Pancreas (tissue), 10 donors: ENCODE results near the gene ESYT1. TPM values are rescaled to one million over a fixed set of nuclear protein-coding genes. Genes with fewer than 3 reads are reported as not detected.

Experiments used
- ATAC-seq, 4 donors: fragments of 200-7000 bp; cut with Tn5 transposase; one replicate each; pipeline versions ENCODE4 v1.8.0 to v1.9.1; 2020; ENCODE audit warnings: mild to moderate bottlenecking in 4 of 4, moderate library complexity in 4 of 4
- DNase-seq, 6 donors: peaks; one replicate each; pipeline ENCODE4 v3.0.0-alpha.2; 2020
- FAIRE-seq: peaks from 2 replicates; lab custom pipeline; 2012; peaks lifted over from hg19 to GRCh38; lab: Jason Lieb, UNC
- H3K27ac ChIP-seq, 4 donors: fragments of 200-600 bp; sonication (generic); 1 replicate in 3 of 4; 2 replicates in 1 of 4; pipeline versions ENCODE4 v1.5.0 to v1.8.0; 2020
- H3K27me3 ChIP-seq, 4 donors: fragments of 200-600 bp; one replicate each; pipeline ENCODE4 v1.8.0; 2021
- H3K36me3 ChIP-seq, 3 donors: fragments of 200-600 bp; sonication (generic) in 1 of 3; one replicate each; pipeline versions ENCODE4 v1.5.0 to v1.8.0; 2020 to 2021
- H3K4me1 ChIP-seq, 3 donors: fragments of 200-600 bp; one replicate each; pipeline ENCODE4 v1.8.0; 2021
- H3K4me3 ChIP-seq, 4 donors: fragments of 200-600 bp; sonication (generic) in 2 of 4; one replicate each; pipeline versions ENCODE4 v1.5.0 to v1.8.0; 2020 to 2021
- H3K9me3 ChIP-seq, 4 donors: fragments of 200-600 bp; one replicate each; pipeline ENCODE4 v1.8.0; 2021
- WGBS, 2 donors: extraction: QIAGEN DNeasy Blood & Tissue Kit; methylation state at CpG; one replicate each; pipeline ENCODE4 v1.1.7; 2013; 5-methylcytosine and 5-hydroxymethylcytosine counted together
- intact Hi-C, 3 donors: fragments of 100-400 bp; cut with DNase I; formaldehyde crosslinking; loops; one replicate each; pipeline versions ENCODE4 v1.11.1 to v1.14.2; 2022
- polyA plus RNA-seq, 2 donors: library from polyadenylated mRNA; stranded (reverse); fragments of 200-250 nt; gene quantifications; one replicate each; pipeline ENCODE4 v1.2.3, GENCODE V29; 2013
- total RNA-seq, 6 donors: library from RNA; stranded (reverse); fragmentation: NEBNext Ultra II Directional in 4 of 6; extraction: Animal tissue kit (Norgen Biotek cat#: 25700) in 4 of 6; gene quantifications; one replicate each; pipeline versions ENCODE4 v1.2.1 to v1.2.4, GENCODE V29; 2021 to 2023
- TF ChIP-seq, protein P1 (sequence below), 4 donors: fragments of 200-600 bp; sonication (generic) in 3 of 4; IDR thresholded peaks; one replicate each; pipeline versions ENCODE4 v1.5.0 to v1.8.0; 2021; ENCODE audit warnings: antibody characterized with exemption in 4 of 4
- donor health status: healthy with polysubstance abuse.
- donor health status: DM: no; HTN: no; CAD: no; lungs with moderate emphysema.
- donor health status: DM: no; HTN: no; CAD: no.
- donor health status: control.
- donor health status: control.
- donor health status: Bipolar disorder and iron deficiency.
- donor health status: DM: yes; HTN: yes; CAD: no.
- donor health status: DM: no; HTN: no; CAD: no.
- donor health status: DM: no; HTN: no; CAD: no.
- donor health status: DM: yes; HTN: yes; CAD: no.

The ESYT1 gene
- total and polyA plus RNA-seq, 8 donors: 22.5 to 55.1 (median 45.3) TPM

- peak overlapping the region in 2 of 4 donors; percentile 77 to 79 for H3K27ac ChIP-seq
- no peak for FAIRE-seq
- H3K36me3 ChIP-seq: peaks cover 0 to 55% (median 15%) of the 10 kb centered on the region in 3 donors
- H3K4me3 ChIP-seq: peak overlapping the region in 2 of 4 donors; percentile 59 to 86
- WGBS, 2 donors: 27 to 36% methylated on average over 6 of the region's 6 CpGs
- DNase-seq: no peak
- no peaks in the 10 kb centered on the region for H3K9me3 ChIP-seq
- peaks cover 0 to 22% (median 8%) of the 10 kb centered on the region in 3 donors for H3K4me1 ChIP-seq
- intact Hi-C loops: no loop called here
- TF ChIP-seq, protein P1, sequence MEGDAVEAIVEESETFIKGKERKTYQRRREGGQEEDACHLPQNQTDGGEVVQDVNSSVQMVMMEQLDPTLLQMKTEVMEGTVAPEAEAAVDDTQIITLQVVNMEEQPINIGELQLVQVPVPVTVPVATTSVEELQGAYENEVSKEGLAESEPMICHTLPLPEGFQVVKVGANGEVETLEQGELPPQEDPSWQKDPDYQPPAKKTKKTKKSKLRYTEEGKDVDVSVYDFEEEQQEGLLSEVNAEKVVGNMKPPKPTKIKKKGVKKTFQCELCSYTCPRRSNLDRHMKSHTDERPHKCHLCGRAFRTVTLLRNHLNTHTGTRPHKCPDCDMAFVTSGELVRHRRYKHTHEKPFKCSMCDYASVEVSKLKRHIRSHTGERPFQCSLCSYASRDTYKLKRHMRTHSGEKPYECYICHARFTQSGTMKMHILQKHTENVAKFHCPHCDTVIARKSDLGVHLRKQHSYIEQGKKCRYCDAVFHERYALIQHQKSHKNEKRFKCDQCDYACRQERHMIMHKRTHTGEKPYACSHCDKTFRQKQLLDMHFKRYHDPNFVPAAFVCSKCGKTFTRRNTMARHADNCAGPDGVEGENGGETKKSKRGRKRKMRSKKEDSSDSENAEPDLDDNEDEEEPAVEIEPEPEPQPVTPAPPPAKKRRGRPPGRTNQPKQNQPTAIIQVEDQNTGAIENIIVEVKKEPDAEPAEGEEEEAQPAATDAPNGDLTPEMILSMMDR (IDR thresholded peaks at IDR 0.05): no peak
- ATAC-seq: no peak
- H3K27me3 ChIP-seq: no peaks in the 10 kb centered on the region
These were observed 24.9 kb upstream of the ESYT1 start for GRCh38 chr12:56103066-56103711.

DNA sequence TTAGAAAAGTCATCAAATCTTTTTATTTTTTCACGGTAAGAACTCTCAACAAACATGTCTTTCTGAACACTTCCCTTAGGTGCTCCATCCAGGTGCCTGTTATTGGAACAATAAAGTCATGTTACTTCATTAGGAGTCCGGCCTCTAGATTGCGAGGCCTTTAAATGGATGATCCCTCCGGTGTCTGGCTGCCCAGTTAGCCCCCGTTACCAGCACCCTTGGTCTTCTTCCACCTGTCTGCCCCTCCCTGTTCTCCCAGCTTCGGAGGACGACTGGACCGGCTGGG, 24.3 kb upstream of the ESYT1 start:
- FAIRE-seq: no peak
- no peak for DNase-seq
- peak overlapping the region; percentile 58 to 79 (median 71) for H3K27ac ChIP-seq
- peaks cover 0 to 22% (median 8%) of the 10 kb centered on the region in 3 donors for H3K4me1 ChIP-seq
- intact Hi-C loops: no loop called here
- peaks cover 0 to 55% (median 20%) of the 10 kb centered on the region in 3 donors for H3K36me3 ChIP-seq
- WGBS, 2 donors: 1% methylated on average over 8 of the region's 8 CpGs
- H3K9me3 ChIP-seq: no peaks in the 10 kb centered on the region
- TF ChIP-seq, protein P1 (IDR thresholded peaks at IDR 0.05): no peak
- no peak for ATAC-seq
- peak overlapping the region; percentile 17 to 86 (median 68) for H3K4me3 ChIP-seq
- no peaks in the 10 kb centered on the region for H3K27me3 ChIP-seq

DNA sequence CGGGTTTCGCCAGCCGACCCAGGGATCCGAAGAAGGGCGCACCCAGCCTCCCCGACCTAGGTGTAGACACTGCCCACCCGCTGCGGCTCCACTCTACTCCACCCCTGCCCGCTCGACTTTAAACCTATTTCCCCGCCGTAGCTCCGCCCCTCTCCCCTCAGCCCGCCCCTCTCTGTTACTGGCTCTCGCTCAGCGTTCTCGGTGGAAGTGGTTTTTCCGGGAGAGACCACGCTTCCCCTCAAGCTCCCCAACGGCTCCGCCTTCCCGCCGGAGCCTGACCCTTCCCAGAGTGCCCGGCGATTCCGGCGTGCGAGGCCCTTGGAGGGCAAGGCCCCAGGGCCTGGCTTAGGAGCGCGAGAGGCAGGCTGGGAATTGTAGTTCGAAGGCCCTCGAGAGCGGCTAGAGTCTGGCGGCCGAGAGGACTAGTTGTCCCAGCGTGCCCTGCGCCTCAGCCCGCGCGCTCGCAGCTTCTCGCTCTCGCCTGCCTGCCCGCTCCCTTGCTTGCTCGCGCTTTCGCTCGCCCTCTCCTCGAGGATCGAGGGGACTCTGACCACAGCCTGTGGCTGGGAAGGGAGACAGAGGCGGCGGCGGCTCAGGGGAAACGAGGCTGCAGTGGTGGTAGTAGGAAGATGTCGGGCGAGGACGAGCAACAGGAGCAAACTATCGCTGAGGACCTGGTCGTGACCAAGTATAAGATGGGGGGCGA, 23.8 kb upstream of the ESYT1 start, which contains the start of gene PA2G4:
PA2G4 (plus strand) TSS at position 451 of the 706 bp plus-strand sequence; CDS start at position 630, 179 bp downstream.
- ATAC-seq (peak; percentile 94 to 97 (median 95)), DNase-seq (peak; percentile 94 to 99 (median 98)), FAIRE-seq (peak; percentile 92)
- WGBS, 2 donors: 0 to 1% methylated on average over 54 to 60 of the region's 60 CpGs
- Histone ChIP-seq H3K4me1 (peaks cover 0 to 22% (median 8%) of the 10 kb centered on the region in 3 donors), H3K4me3 (peak within 1 kb of the TSS; percentile 59 to 86 (median 79)), H3K27ac (peak within 1 kb of the TSS; percentile 58 to 79 (median 71)), H3K9me3 (no peaks in the 10 kb centered on the region), H3K36me3 (peaks cover 0 to 56% (median 25%) of the 10 kb centered on the region in 3 donors), H3K27me3 (no peaks in the 10 kb centered on the region)
- TF ChIP-seq, protein P1 (IDR thresholded peaks at IDR 0.05): no peak
- intact Hi-C loops: no loop called here

GRCh38 chr12:56104815-56105608, 23.1 kb upstream of the ESYT1 start:
- Histone ChIP-seq H3K27ac (peak overlapping the region; percentile 45 to 79 (median 64)), H3K4me3 (peak overlapping the region; percentile 59 to 86 (median 79)), H3K9me3 (no peaks in the 10 kb centered on the region), H3K36me3 (peaks cover 0 to 56% (median 32%) of the 10 kb centered on the region in 3 donors), H3K27me3 (no peaks in the 10 kb centered on the region), H3K4me1 (peaks cover 0 to 22% (median 8%) of the 10 kb centered on the region in 3 donors)
- FAIRE-seq: no peak
- peak; percentile 16 to 49 (median 34) for ATAC-seq
- DNase-seq: peak in 3 of 6 donors; percentile 62 to 87 (median 72)
- TF ChIP-seq, protein P1 (IDR thresholded peaks at IDR 0.05): no peak
- intact Hi-C loops: no loop called here
- 0% methylated on average over 40 of the region's 40 CpGs for WGBS, 2 donors
